ENCODE data around the gene CLDN4.

- no peak for TF ChIP-seq PKNOX1 (IDR thresholded peaks at IDR 0.05)
- no peak for TF ChIP-seq SP1 (IDR thresholded peaks at IDR 0.05)
- no peak for TF ChIP-seq BHLHE40 (IDR thresholded peaks at IDR 0.05; ENCODE audit: borderline replicate concordance)
- TF ChIP-seq TARDBP (IDR thresholded peaks at IDR 0.05): no peak
- no peak for TF ChIP-seq L3MBTL2 (conservative IDR thresholded peaks at IDR 0.05)
These were observed 39.3 kb downstream of the CLDN4 start for GRCh38 chr7:73870041-73870492.
